Renal cortical epithelial cell (primary cell): ENCODE measurements around the gene PSMB7. TPM values are rescaled to one million over a fixed set of nuclear protein-coding genes. Genes with fewer than 3 reads are reported as not detected.
A peak's percentile ranks its signal among the peaks of the same experiment; 100 is the strongest.

ENCODE experiments used
- DNase-seq: peaks from one replicate; pipeline ENCODE4 v3.0.0-alpha.2; 2011; ENCODE audit warnings: low read depth
- total RNA-seq: library from RNA; depleted of rRNA; stranded (reverse); fragments of >200 nt; gene quantifications from 2 replicates; pipeline ENCODE4 v1.2.3, GENCODE V29; 2014

The PSMB7 gene
- total RNA-seq = 94.6 and 231 TPM in 2 replicates

GRCh38 chr9:124415102-124415851, at the start of gene PSMB7:
TSS of gene PSMB7 (minus strand) at chr9:124415442. CDS start at chr9:124415425, 17 bp downstream.
- DNase-seq = peak; percentile 93

- no peak for DNase-seq
These were observed 47.5 kb upstream of the PSMB7 start for GRCh38 chr9:124462739-124463138.

- DNase-seq = no peak
These were observed 43.2 kb upstream of the PSMB7 start for GRCh38 chr9:124458441-124458840.

- no peak for DNase-seq
These were observed 42.7 kb upstream of the PSMB7 start for GRCh38 chr9:124457887-124458431.

GRCh38 chr9:124457079-124457886, 42.0 kb upstream of the PSMB7 start:
- no peak for DNase-seq

GRCh38 chr9:124456341-124457078, 41.3 kb upstream of the PSMB7 start:
- DNase-seq = no peak

GRCh38 chr9:124455820-124456219, 40.6 kb upstream of the PSMB7 start:
- no peak for DNase-seq

GRCh38 chr9:124454791-124455443, 39.7 kb upstream of the PSMB7 start:
- DNase-seq = no peak

- DNase-seq = no peak
These were observed 39.1 kb upstream of the PSMB7 start for GRCh38 chr9:124454296-124454695.

- DNase-seq = no peak
These were observed 38.4 kb upstream of the PSMB7 start for GRCh38 chr9:124453586-124454191.

- no peak for DNase-seq
These were observed 37.8 kb upstream of the PSMB7 start for GRCh38 chr9:124452841-124453585.

- DNase-seq = no peak
These were observed 37.1 kb upstream of the PSMB7 start for GRCh38 chr9:124452326-124452725.

GRCh38 chr9:124450931-124451661, 35.9 kb upstream of the PSMB7 start:
- DNase-seq = no peak

GRCh38 chr9:124450241-124450924, 35.1 kb upstream of the PSMB7 start, which contains the start of gene ADGRD2:
TSS of gene ADGRD2 (plus strand) at chr9:124450451. CDS start at chr9:124451667, 1,216 bp downstream.
- no peak for DNase-seq

- DNase-seq = no peak
These were observed 34.3 kb upstream of the PSMB7 start for GRCh38 chr9:124449381-124450151.

- DNase-seq = no peak
These were observed 32.8 kb upstream of the PSMB7 start for GRCh38 chr9:124448019-124448418.

GRCh38 chr9:124447297-124447661, 32.0 kb upstream of the PSMB7 start:
- no peak for DNase-seq

- no peak for DNase-seq
These were observed 28.9 kb upstream of the PSMB7 start for GRCh38 chr9:124444166-124444565.
